Endothelial cell of umbilical vein (primary cell): ENCODE results near the gene NUP50. TPM values are rescaled to one million over a fixed set of nuclear protein-coding genes. Genes with fewer than 3 reads are reported as not detected.

Experiments used
- BruUV-seq: library from RNA; stranded (reverse); fragments of 400-500 nt; replicated peaks from 2 replicates; lab custom pipeline; 2021; lab: Mats Ljungman, UMichigan
- CTCF ChIA-PET: fragments of 300-600, 350-600 bp; sonication (Branson Sonifier 250); formaldehyde crosslinking; loops from one replicate; lab custom pipeline; 2021; ENCODE audit warnings: antibody characterized with exemption, inconsistent platforms; lab: Charles Lee
- POLR2A ChIA-PET: fragments of 300-600, 350-600 bp; sonication (Branson Sonifier 250); formaldehyde crosslinking; loops from one replicate; lab custom pipeline; 2021; ENCODE audit warnings: antibody characterized with exemption, inconsistent platforms; lab: Charles Lee
- DNase-seq: peaks from one replicate; pipeline ENCODE4 v3.0.0-alpha.2; 2011; ENCODE audit warnings: low read depth, low spot score
- FAIRE-seq: peaks from 2 replicates; lab custom pipeline; 2011; peaks lifted over from hg19 to GRCh38; lab: Jason Lieb, UNC
- H2AFZ ChIP-seq: 2 replicates; pipeline ENCODE4 v1.6.0; 2012; ENCODE audit warnings: low read depth, low read length, control low read depth, inconsistent platforms
- H3K27ac ChIP-seq: 2 replicates; pipeline ENCODE4 v1.5.1; 2011; ENCODE audit warnings: low read depth, mild to moderate bottlenecking, control low read depth, low read length, moderate library complexity; ENCODE audit not compliant: insufficient read depth
- H3K27me3 ChIP-seq, 2 experiments: 2 replicates each; pipeline versions ENCODE4 v1.6.0 to v1.6.1; 2011; ENCODE audit warnings: low read length in 2 of 2, mixed read lengths in 1 of 2; ENCODE audit not compliant: control insufficient read depth in 2 of 2, insufficient read depth in 2 of 2
- H3K36me3 ChIP-seq, 2 experiments: 2 replicates in 1 of 2; 3 replicates in 1 of 2; pipeline ENCODE4 v1.5.1; 2011; ENCODE audit warnings: low read length in 2 of 2, mild to moderate bottlenecking in 1 of 2, moderate library complexity in 1 of 2; ENCODE audit not compliant: control insufficient read depth in 2 of 2, insufficient read depth in 2 of 2; ENCODE audit errors: extremely low read depth in 1 of 2
- H3K4me1 ChIP-seq: 3 replicates; pipeline ENCODE4 v1.5.1; 2011; ENCODE audit warnings: mild to moderate bottlenecking, low read length; ENCODE audit not compliant: control insufficient read depth, insufficient read depth; ENCODE audit errors: extremely low read depth
- H3K4me2 ChIP-seq: 2 replicates; pipeline ENCODE4 v1.6.1; 2011; ENCODE audit warnings: low read length, control low read depth, mixed read lengths; ENCODE audit not compliant: insufficient read depth
- H3K4me3 ChIP-seq, 3 experiments: fragments of 200-600 bp in 1 of 3; sonication (generic), shearing (Covaris generic) in 1 of 3; replicated peaks in 1 of 3; 2 replicates each; pipeline ENCODE4 v1.5.1; 2011 to 2016; ENCODE audit warnings: control low read depth in 3 of 3, low read length in 3 of 3, mild to moderate bottlenecking in 2 of 3, inconsistent platforms in 1 of 3, low read depth in 1 of 3, moderate library complexity in 1 of 3; ENCODE audit not compliant: insufficient read depth in 1 of 3
- H3K79me2 ChIP-seq: 2 replicates; pipeline ENCODE4 v1.6.0; 2012; ENCODE audit warnings: low read length, inconsistent platforms; ENCODE audit not compliant: control insufficient read depth, insufficient read depth
- H3K9ac ChIP-seq: replicated peaks from 2 replicates; pipeline ENCODE3; 2011; ENCODE audit warnings: low read length, control low read depth; ENCODE audit not compliant: insufficient read depth; ENCODE audit errors: extremely low read depth
- H3K9me1 ChIP-seq: replicated peaks from 3 replicates; pipeline ENCODE4 v1.6.0; 2011; ENCODE audit warnings: mild to moderate bottlenecking, low read length; ENCODE audit not compliant: control insufficient read depth, insufficient read depth; ENCODE audit errors: extremely low read depth
- H3K9me3 ChIP-seq: replicated peaks from 2 replicates; pipeline ENCODE4 v1.5.1; 2012; ENCODE audit warnings: low read length, inconsistent platforms; ENCODE audit not compliant: control insufficient read depth, insufficient read depth
- H4K20me1 ChIP-seq: replicated peaks from 2 replicates; pipeline ENCODE3; 2011; ENCODE audit warnings: mild to moderate bottlenecking, low read length; ENCODE audit not compliant: control insufficient read depth, insufficient read depth; ENCODE audit errors: extremely low read depth
- CTCF ChIP-seq, 2 donors: IDR thresholded peaks; 1 replicate in 1 of 2; 2 replicates in 1 of 2; pipeline ENCODE4 v1.5.1; 2011; ENCODE audit warnings: low read length in 2 of 2, mild to moderate bottlenecking in 2 of 2, moderate library complexity in 2 of 2, control low read depth in 1 of 2, inconsistent platforms in 1 of 2, low read depth in 1 of 2; ENCODE audit not compliant: insufficient read depth in 1 of 2; ENCODE audit errors: extremely low read depth in 1 of 2
- EZH2 ChIP-seq: IDR thresholded peaks from 2 replicates; pipeline ENCODE4 v1.6.1; 2012; ENCODE audit warnings: borderline replicate concordance, low read depth, mild to moderate bottlenecking, moderate library complexity, low read length, inconsistent platforms; ENCODE audit not compliant: severe bottlenecking
- FOS ChIP-seq: IDR thresholded peaks from 2 replicates; pipeline ENCODE4 v1.6.1; 2011; ENCODE audit warnings: mild to moderate bottlenecking, low read length, moderate library complexity, borderline replicate concordance; ENCODE audit not compliant: insufficient read depth
- GATA2 ChIP-seq: IDR thresholded peaks from 2 replicates; pipeline ENCODE4 v1.7.0; 2011; ENCODE audit warnings: low read depth, mild to moderate bottlenecking, moderate library complexity, mixed read lengths, low read length; ENCODE audit not compliant: insufficient read length, insufficient read depth
- JUN ChIP-seq: IDR thresholded peaks from 2 replicates; pipeline ENCODE4 v1.6.1; 2011; ENCODE audit warnings: borderline replicate concordance, low read depth; ENCODE audit not compliant: insufficient read length, insufficient read depth
- MAX ChIP-seq: IDR thresholded peaks from 2 replicates; pipeline ENCODE4 v1.6.1; 2011; ENCODE audit not compliant: insufficient read depth, insufficient read length
- MYC ChIP-seq: IDR thresholded peaks from one replicate; pipeline ENCODE4 v1.6.1; 2011; ENCODE audit warnings: mild to moderate bottlenecking, low read depth, low read length
- POLR2A ChIP-seq: IDR thresholded peaks from 2 replicates; pipeline ENCODE4 v1.6.1; 2012; ENCODE audit warnings: low read depth, mild to moderate bottlenecking, control low read depth, low read length
- POLR2AphosphoS5 ChIP-seq: IDR thresholded peaks from 2 replicates; pipeline ENCODE4 v1.6.1; 2012; ENCODE audit warnings: low read depth, mild to moderate bottlenecking, control low read depth, low read length, moderate library complexity; ENCODE audit not compliant: insufficient read depth
- dilution Hi-C: fragments of 300-500 bp; cut with MboI; formaldehyde crosslinking; loops from one replicate; pipeline ENCODE4 v1.15.0; 2019; ENCODE audit warnings: low sequenced_read_pairs; ENCODE audit not compliant: extremely low pct_ligation_motif_present
- intact Hi-C: fragments of 100-400 bp; cut with micrococcal nuclease; formaldehyde crosslinking; loops from one replicate; pipeline ENCODE4 v1.10.0; 2022
- polyA plus RNA-seq, 4 experiments: library from polyadenylated mRNA; depleted of rRNA in 3 of 4; stranded (reverse) in 3 of 4; unstranded in 1 of 4; fragments of >200 nt; gene quantifications; 2 replicates each; pipeline versions ENCODE4 v1.2.1 to v1.2.3, GENCODE V29; 2011 to 2012; ENCODE audit warnings: missing spikeins in 1 of 4
- total RNA-seq: library from RNA; stranded (reverse); gene quantifications from 2 replicates; pipeline ENCODE4 v1.2.3, GENCODE V29; 2021

NUP50 gene
- total and polyA plus RNA-seq, 2 donors (not counting 3 experiments of a cell fraction or from before 2014, with no cell fraction given) = 12.4 to 90.9 TPM

- no TSS peak for BruUV-seq
- H3K9me3 ChIP-seq = no peaks in the 10 kb centered on the region
- CTCF ChIA-PET = interaction anchor here (1.0 to 1.5 kb wide), 2 partner anchors 13 to 75 kb away, joined by 3 read pairs; no protein-coding TSS in a partner anchor
These were observed 25.1 kb downstream of the NUP50 start for GRCh38 chr22:45188779-45189178.

GRCh38 chr22:45190202-45190872 is 26.6 kb downstream of the NUP50 start:
- Histone ChIP-seq H3K27ac (no peak overlapping the region), H3K79me2 (peaks cover 3% of the 10 kb centered on the region), H3K4me1 (no peaks in the 10 kb centered on the region), H3K9me1 (no peaks in the 10 kb centered on the region), H4K20me1 (no peaks in the 10 kb centered on the region), H2AFZ (no peak overlapping the region), H3K9me3 (no peaks in the 10 kb centered on the region), H3K27me3 (no peaks in the 10 kb centered on the region), H3K36me3 (peaks cover 2 to 4% of the 10 kb centered on the region in 2 experiments), H3K4me2 (no peak overlapping the region), H3K4me3 (no peak overlapping the region), H3K9ac (no peak overlapping the region)
- intact Hi-C loops (no loop called here), dilution Hi-C loops (no loop called here)
- DNase-seq (no peak), FAIRE-seq (no peak)
- ChIA-PET POLR2A (no interaction called here), CTCF (interaction anchor here (1.1 kb wide), 1 partner anchor 19 kb away, joined by 3 read pairs; no protein-coding TSS in a partner anchor)
- TF ChIP-seq POLR2AphosphoS5 (no peak), EZH2 (no peak), POLR2A (no peak), MAX (no peak), JUN (no peak), CTCF (IDR thresholded peaks at IDR 0.05; ENCODE audit: extremely low read depth in 1 of 2, insufficient read depth in 1 of 2, low read depth in 1 of 2, low read length in 2 of 2) (no peak), FOS (no peak), MYC (no peak), GATA2 (no peak)
- no TSS peak for BruUV-seq

More at GRCh38 chr22:45188779-45189178, 25.1 kb downstream of the NUP50 start:
- H3K9me1 ChIP-seq = no peaks in the 10 kb centered on the region
- POLR2A ChIA-PET = no interaction called here
- no peak overlapping the region for H3K27ac ChIP-seq
- FAIRE-seq (no peak), DNase-seq (no peak)
- H4K20me1 ChIP-seq = no peaks in the 10 kb centered on the region
- H3K36me3 ChIP-seq = peaks cover 6% of the 10 kb centered on the region in 2 experiments
- no peaks in the 10 kb centered on the region for H3K27me3 ChIP-seq
- no peak for TF ChIP-seq POLR2A
- no peak for TF ChIP-seq MAX
- no peak for TF ChIP-seq FOS
- TF ChIP-seq POLR2AphosphoS5 = no peak
- no peak for TF ChIP-seq EZH2
- TF ChIP-seq JUN = no peak
- no peak overlapping the region for H2AFZ ChIP-seq
- H3K79me2 ChIP-seq = peaks cover 7% of the 10 kb centered on the region
- no peak overlapping the region for H3K9ac ChIP-seq
- H3K4me1 ChIP-seq = no peaks in the 10 kb centered on the region
- dilution Hi-C loops (no loop called here), intact Hi-C loops (no loop called here)
- H3K4me2 ChIP-seq = no peak overlapping the region
- H3K4me3 ChIP-seq = no peak overlapping the region
